A172 (cell line): Measurements from ENCODE around the gene TMEM50A. TPM values are rescaled to one million over a fixed set of nuclear protein-coding genes. Genes with fewer than 3 reads are reported as not detected.
"Not testable (repeated sequence)": the region's sequence is repeated elsewhere in the genome, so short reads cannot be mapped to it uniquely, and the experiment has no call there.

Source experiments
- DNase-seq: peaks from one replicate; pipeline ENCODE4 v3.0.0-alpha.2; 2015; ENCODE audit warnings: low spot score
- total RNA-seq: library from RNA; depleted of rRNA; stranded (reverse); fragments of >200 nt; shearing (Covaris generic); gene quantifications from 2 replicates; pipeline ENCODE4 v1.2.3, GENCODE V29; 2014; rRNA removed

The TMEM50A gene
- total RNA-seq = 70.5 and 78.7 TPM in 2 replicates

GRCh38 chr1:25338188-25338981, at the start of gene TMEM50A:
TSS of gene TMEM50A (plus strand) at chr1:25338334. CDS start at chr1:25340487, 2,153 bp downstream.
- DNase-seq = peak; percentile 55

- not testable (repeated sequence) for DNase-seq
Observed at GRCh38 chr1:25288573-25289101, 49.5 kb upstream of the TMEM50A start.

GRCh38 chr1:25290043-25290442, 48.1 kb upstream of the TMEM50A start:
- not testable (repeated sequence) for DNase-seq

- DNase-seq = not testable (repeated sequence)
Observed at GRCh38 chr1:25293426-25293825, 44.7 kb upstream of the TMEM50A start.

GRCh38 chr1:25294889-25295826, 43.0 kb upstream of the TMEM50A start:
- DNase-seq = not testable (repeated sequence)

- DNase-seq = not testable (repeated sequence)
Observed at GRCh38 chr1:25296501-25296900, 41.6 kb upstream of the TMEM50A start.

GRCh38 chr1:25300729-25301128, 37.4 kb upstream of the TMEM50A start:
- not testable (repeated sequence) for DNase-seq

- DNase-seq = not testable (repeated sequence)
Observed at GRCh38 chr1:25302330-25302729, 35.8 kb upstream of the TMEM50A start.

- not testable (repeated sequence) for DNase-seq
Observed at GRCh38 chr1:25304936-25305335, 33.2 kb upstream of the TMEM50A start.

- DNase-seq = not testable (repeated sequence)
Observed at GRCh38 chr1:25308168-25308567, 30.0 kb upstream of the TMEM50A start.

GRCh38 chr1:25309085-25309484, 29.0 kb upstream of the TMEM50A start:
- not testable (repeated sequence) for DNase-seq

- not testable (repeated sequence) for DNase-seq
Observed at GRCh38 chr1:25309486-25309885, 28.6 kb upstream of the TMEM50A start.

- not testable (repeated sequence) for DNase-seq
Observed at GRCh38 chr1:25312806-25313470, 25.2 kb upstream of the TMEM50A start.

GRCh38 chr1:25320314-25320938, 17.7 kb upstream of the TMEM50A start:
- peak; percentile 83 for DNase-seq

GRCh38 chr1:25322127-25322526, 16.0 kb upstream of the TMEM50A start:
- not testable (repeated sequence) for DNase-seq

GRCh38 chr1:25324407-25324806, 13.7 kb upstream of the TMEM50A start:
- DNase-seq = not testable (repeated sequence)

GRCh38 chr1:25327864-25328790, 10.0 kb upstream of the TMEM50A start:
- not testable (repeated sequence) for DNase-seq

GRCh38 chr1:25328791-25329185, 9.3 kb upstream of the TMEM50A start:
- DNase-seq = not testable (repeated sequence)

GRCh38 chr1:25329336-25329735, 8.8 kb upstream of the TMEM50A start:
- DNase-seq = not testable (repeated sequence)

- DNase-seq = peak; percentile 47
Observed at GRCh38 chr1:25329950-25330349, 8.2 kb upstream of the TMEM50A start.
